ENCODE results near the gene TH.
A peak's percentile ranks its signal among the peaks of the same experiment; 100 is the strongest.

Gene TH

GRCh38 chr11:2142300-2142759 is 29.3 kb downstream of the TH start:
- DNase-seq (ENCODE audit: low spot score): no peak

GRCh38 chr11:2140411-2141400 is 30.9 kb downstream of the TH start:
- no peak for DNase-seq (ENCODE audit: low spot score)

GRCh38 chr11:2139621-2140337 is 31.8 kb downstream of the TH start:
- DNase-seq (ENCODE audit: low spot score): no peak

GRCh38 chr11:2139123-2139521 is 32.5 kb downstream of the TH start, which contains the start of gene IGF2:
Gene IGF2, minus strand, starts transcription at chr11:2139389. Its CDS starts 3,866 bp downstream, at chr11:2135523.
- no peak for DNase-seq (ENCODE audit: low spot score)

- DNase-seq (ENCODE audit: low spot score): no peak
Measured at GRCh38 chr11:2138431-2139122, 33.0 kb downstream of the TH start.

- no peak for DNase-seq (ENCODE audit: low spot score)
Measured at GRCh38 chr11:2138068-2138430, 33.6 kb downstream of the TH start.

- peak; percentile 28 for DNase-seq (ENCODE audit: low spot score)
Measured at GRCh38 chr11:2137202-2138067, 34.2 kb downstream of the TH start.

GRCh38 chr11:2136952-2137201 is 34.7 kb downstream of the TH start:
- no peak for DNase-seq (ENCODE audit: low spot score)

GRCh38 chr11:2136209-2136951 is 35.2 kb downstream of the TH start:
- DNase-seq (ENCODE audit: low spot score): no peak

- no peak for DNase-seq (ENCODE audit: low spot score)
Measured at GRCh38 chr11:2135648-2136201, 35.9 kb downstream of the TH start.

- DNase-seq (ENCODE audit: low spot score): no peak
Measured at GRCh38 chr11:2135018-2135569, 36.5 kb downstream of the TH start.

- DNase-seq (ENCODE audit: low spot score): no peak
Measured at GRCh38 chr11:2134022-2135010, 37.3 kb downstream of the TH start.

- DNase-seq (ENCODE audit: low spot score): no peak
Measured at GRCh38 chr11:2133241-2134021, 38.2 kb downstream of the TH start.

GRCh38 chr11:2132874-2133240 is 38.8 kb downstream of the TH start:
- no peak for DNase-seq (ENCODE audit: low spot score)

GRCh38 chr11:2132246-2132645 is 39.4 kb downstream of the TH start:
- DNase-seq (ENCODE audit: low spot score): no peak

GRCh38 chr11:2131371-2132236 is 40.0 kb downstream of the TH start:
- no peak for DNase-seq (ENCODE audit: low spot score)

- no peak for DNase-seq (ENCODE audit: low spot score)
Measured at GRCh38 chr11:2130881-2131352, 40.7 kb downstream of the TH start.
